Fibroblast of lung (primary cell): ENCODE data around the gene NME7. TPM values are rescaled to one million over a fixed set of nuclear protein-coding genes. Genes with fewer than 3 reads are reported as not detected.

ENCODE experiments used
- DNase-seq, 2 donors: peaks; one replicate each; pipeline versions ENCODE4 v3.0.0 to v3.0.0-alpha.2; 2010; ENCODE audit warnings: low read depth in 2 of 2
- H2AFZ ChIP-seq: 2 replicates; pipeline ENCODE4 v1.5.1; 2012; ENCODE audit warnings: low read length, control low read depth, inconsistent platforms
- H3K27ac ChIP-seq: 2 replicates; pipeline ENCODE4 v1.5.1; 2011; ENCODE audit warnings: low read length, control low read depth; ENCODE audit not compliant: insufficient read depth
- H3K27me3 ChIP-seq: 2 replicates; pipeline ENCODE4 v1.5.1; 2011; ENCODE audit warnings: mild to moderate bottlenecking, low read length; ENCODE audit not compliant: control insufficient read depth, insufficient read depth
- H3K36me3 ChIP-seq: 2 replicates; pipeline ENCODE4 v1.5.1; 2011; ENCODE audit warnings: low read length; ENCODE audit not compliant: control insufficient read depth, insufficient read depth
- H3K4me1 ChIP-seq: 2 replicates; pipeline ENCODE4 v1.5.1; 2011; ENCODE audit warnings: low read length; ENCODE audit not compliant: control insufficient read depth, insufficient read depth; ENCODE audit errors: extremely low read depth
- H3K4me2 ChIP-seq: 2 replicates; pipeline ENCODE4 v1.5.1; 2011; ENCODE audit warnings: low read length, control low read depth; ENCODE audit not compliant: insufficient read depth; ENCODE audit errors: extremely low read depth
- H3K4me3 ChIP-seq, 4 experiments: fragments of 200-600 bp in 1 of 4; sonication (generic) in 1 of 4; replicated peaks in 1 of 4; 2 replicates each; pipeline ENCODE4 v1.5.1; 2011 to 2016; ENCODE audit warnings: low read length in 4 of 4, low read depth in 3 of 4, mild to moderate bottlenecking in 3 of 4, control low read depth in 2 of 4, inconsistent platforms in 1 of 4, mixed read lengths in 1 of 4; ENCODE audit not compliant: insufficient read depth in 1 of 4; ENCODE audit errors: control extremely low read depth in 1 of 4
- H3K79me2 ChIP-seq: 2 replicates; pipeline ENCODE4 v1.5.1; 2012; ENCODE audit warnings: mild to moderate bottlenecking, low read length, inconsistent platforms; ENCODE audit not compliant: control insufficient read depth, insufficient read depth
- H3K9ac ChIP-seq: 2 replicates; pipeline ENCODE4 v1.5.1; 2011; ENCODE audit warnings: mild to moderate bottlenecking, low read length, control low read depth; ENCODE audit not compliant: insufficient read depth
- H3K9me3 ChIP-seq: 2 replicates; pipeline ENCODE4 v1.5.1; 2012; ENCODE audit warnings: low read depth, low read length; ENCODE audit not compliant: control insufficient read depth, insufficient read depth
- H4K20me1 ChIP-seq: 2 replicates; pipeline ENCODE4 v1.5.1; 2011; ENCODE audit warnings: low read length; ENCODE audit not compliant: control insufficient read depth, insufficient read depth; ENCODE audit errors: extremely low read depth
- EZH2 ChIP-seq: IDR thresholded peaks from 2 replicates; pipeline ENCODE4 v1.5.1; 2012; ENCODE audit warnings: low read length, control low read depth, mild to moderate bottlenecking; ENCODE audit errors: missing control alignments
- polyA plus RNA-seq, 2 donors: library from polyadenylated mRNA; depleted of rRNA in 1 of 2; stranded (reverse) in 1 of 2; unstranded in 1 of 2; fragments of >200 nt; gene quantifications; 2 replicates each; pipeline ENCODE4 v1.2.1, GENCODE V29; 2011 to 2012; ENCODE audit warnings: missing spikeins in 1 of 2
- total RNA-seq: library from RNA; depleted of rRNA; stranded (reverse); fragments of >200 nt; gene quantifications from 2 replicates; pipeline ENCODE4 v1.2.1, GENCODE V29; 2014
- TF ChIP-seq, protein P1 (sequence below), 2 donors: IDR thresholded peaks in 1 of 2; conservative IDR thresholded peaks in 1 of 2; 1 replicate in 1 of 2; 2 replicates in 1 of 2; pipeline ENCODE4 v1.5.1; 2011 to 2012; ENCODE audit warnings: low read length in 2 of 2, control low read depth in 1 of 2, inconsistent platforms in 1 of 2, low read depth in 1 of 2, mild to moderate bottlenecking in 1 of 2

Gene NME7
- total and polyA plus RNA-seq, 2 donors (not counting 1 experiment from before 2014, with no cell fraction given), result 21.0 to 30.8 TPM

DNA sequence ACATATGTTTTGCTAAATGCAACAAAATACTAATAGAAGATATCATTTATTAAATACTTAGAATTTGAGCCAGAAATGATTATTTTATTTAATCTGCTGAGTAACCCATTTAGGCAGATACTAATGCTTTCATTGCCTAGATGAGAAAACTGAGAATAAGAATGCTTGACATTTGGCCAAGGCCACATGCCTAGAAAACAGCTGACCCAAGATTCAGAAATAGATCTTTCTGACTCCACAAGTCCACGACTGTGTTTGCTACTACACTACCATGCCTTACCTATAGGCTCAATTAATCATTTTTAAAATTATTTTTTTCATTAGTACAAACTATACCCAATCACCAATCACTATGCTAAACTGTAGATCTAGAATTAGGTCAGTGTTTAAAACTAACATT, 131.5 kb downstream of the NME7 start:
- TF ChIP-seq EZH2, result no peak
- TF ChIP-seq, protein P1, sequence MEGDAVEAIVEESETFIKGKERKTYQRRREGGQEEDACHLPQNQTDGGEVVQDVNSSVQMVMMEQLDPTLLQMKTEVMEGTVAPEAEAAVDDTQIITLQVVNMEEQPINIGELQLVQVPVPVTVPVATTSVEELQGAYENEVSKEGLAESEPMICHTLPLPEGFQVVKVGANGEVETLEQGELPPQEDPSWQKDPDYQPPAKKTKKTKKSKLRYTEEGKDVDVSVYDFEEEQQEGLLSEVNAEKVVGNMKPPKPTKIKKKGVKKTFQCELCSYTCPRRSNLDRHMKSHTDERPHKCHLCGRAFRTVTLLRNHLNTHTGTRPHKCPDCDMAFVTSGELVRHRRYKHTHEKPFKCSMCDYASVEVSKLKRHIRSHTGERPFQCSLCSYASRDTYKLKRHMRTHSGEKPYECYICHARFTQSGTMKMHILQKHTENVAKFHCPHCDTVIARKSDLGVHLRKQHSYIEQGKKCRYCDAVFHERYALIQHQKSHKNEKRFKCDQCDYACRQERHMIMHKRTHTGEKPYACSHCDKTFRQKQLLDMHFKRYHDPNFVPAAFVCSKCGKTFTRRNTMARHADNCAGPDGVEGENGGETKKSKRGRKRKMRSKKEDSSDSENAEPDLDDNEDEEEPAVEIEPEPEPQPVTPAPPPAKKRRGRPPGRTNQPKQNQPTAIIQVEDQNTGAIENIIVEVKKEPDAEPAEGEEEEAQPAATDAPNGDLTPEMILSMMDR (conservative IDR thresholded peaks at IDR 0.05 in 1 of 2, IDR thresholded peaks at IDR 0.05 in 1 of 2; ENCODE audit: low read depth in 1 of 2, low read length in 2 of 2), result no peak
- Histone ChIP-seq H3K4me1 (no peaks in the 10 kb centered on the region), H3K27me3 (no peaks in the 10 kb centered on the region), H3K36me3 (no peaks in the 10 kb centered on the region), H3K79me2 (no peaks in the 10 kb centered on the region), H2AFZ (no peak overlapping the region), H3K4me2 (no peak overlapping the region), H3K9me3 (no peaks in the 10 kb centered on the region), H3K9ac (no peak overlapping the region), H3K4me3 (no peak overlapping the region), H4K20me1 (no peaks in the 10 kb centered on the region), H3K27ac (no peak overlapping the region)
- DNase-seq, result peak; percentile 24 to 49

DNA sequence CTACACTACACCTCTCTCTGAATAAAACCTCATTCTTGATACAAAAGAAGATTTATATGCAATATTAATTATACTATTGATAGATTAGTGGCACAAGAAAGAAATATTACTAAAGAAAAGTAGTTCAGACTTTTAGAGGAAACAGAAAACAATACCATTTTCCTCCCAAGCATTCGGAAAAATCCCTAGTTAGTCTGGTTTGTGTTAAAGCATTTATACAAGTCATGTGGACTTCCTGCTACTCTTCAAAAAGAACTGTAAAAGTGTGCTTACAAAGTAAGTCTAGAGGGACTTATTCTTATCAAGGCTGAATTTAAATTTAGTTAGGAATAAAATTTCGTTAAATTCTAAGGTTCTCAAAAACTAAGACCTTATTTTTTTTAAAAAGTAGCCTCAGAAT, 132.0 kb downstream of the NME7 start:
- no peak for TF ChIP-seq EZH2
- TF ChIP-seq, protein P1 (conservative IDR thresholded peaks at IDR 0.05 in 1 of 2, IDR thresholded peaks at IDR 0.05 in 1 of 2; ENCODE audit: low read depth in 1 of 2, low read length in 2 of 2), result no peak
- Histone ChIP-seq H3K27me3 (no peaks in the 10 kb centered on the region), H3K79me2 (no peaks in the 10 kb centered on the region), H3K27ac (no peak overlapping the region), H2AFZ (no peak overlapping the region), H3K9me3 (no peaks in the 10 kb centered on the region), H4K20me1 (no peaks in the 10 kb centered on the region), H3K36me3 (no peaks in the 10 kb centered on the region), H3K4me3 (no peak overlapping the region), H3K4me2 (no peak overlapping the region), H3K9ac (no peak overlapping the region), H3K4me1 (no peaks in the 10 kb centered on the region)
- DNase-seq, result no peak

DNA sequence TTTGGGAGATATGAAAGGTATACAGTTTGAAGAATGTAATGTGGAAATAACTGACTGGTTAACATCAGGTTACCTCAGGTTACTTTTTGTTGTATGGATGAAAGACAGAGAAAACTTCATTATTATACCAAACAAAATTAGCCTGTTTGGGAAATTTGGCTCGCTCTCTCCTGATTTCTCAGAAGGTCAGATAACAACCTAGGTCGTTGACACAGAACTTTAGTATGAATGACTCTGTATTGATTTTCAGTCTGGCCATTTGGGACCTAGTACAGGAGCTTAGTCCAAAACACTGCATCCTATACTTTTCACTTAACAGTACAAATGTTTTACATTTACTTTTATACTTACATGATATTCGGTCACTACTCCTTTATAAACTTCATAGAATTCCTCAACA, 132.8 kb downstream of the NME7 start:
- no peak for DNase-seq
- Histone ChIP-seq H3K27me3 (no peaks in the 10 kb centered on the region), H3K27ac (no peak overlapping the region), H3K79me2 (no peaks in the 10 kb centered on the region), H3K9me3 (no peaks in the 10 kb centered on the region), H3K36me3 (no peaks in the 10 kb centered on the region), H3K9ac (no peak overlapping the region), H2AFZ (no peak overlapping the region), H3K4me1 (no peaks in the 10 kb centered on the region), H3K4me2 (no peak overlapping the region), H3K4me3 (no peak overlapping the region), H4K20me1 (no peaks in the 10 kb centered on the region)
- TF ChIP-seq, protein P1 (conservative IDR thresholded peaks at IDR 0.05 in 1 of 2, IDR thresholded peaks at IDR 0.05 in 1 of 2; ENCODE audit: low read depth in 1 of 2, low read length in 2 of 2), result no peak
- TF ChIP-seq EZH2, result no peak
